ENCODE measurements around the gene MAGI1.
"Not testable (repeated sequence)": the region's sequence is repeated elsewhere in the genome, so short reads cannot be mapped to it uniquely, and the experiment has no call there.

Gene MAGI1

GRCh38 chr3:66038384-66038725, 363 bp downstream of the MAGI1 start:
- no peak for DNase-seq

DNA sequence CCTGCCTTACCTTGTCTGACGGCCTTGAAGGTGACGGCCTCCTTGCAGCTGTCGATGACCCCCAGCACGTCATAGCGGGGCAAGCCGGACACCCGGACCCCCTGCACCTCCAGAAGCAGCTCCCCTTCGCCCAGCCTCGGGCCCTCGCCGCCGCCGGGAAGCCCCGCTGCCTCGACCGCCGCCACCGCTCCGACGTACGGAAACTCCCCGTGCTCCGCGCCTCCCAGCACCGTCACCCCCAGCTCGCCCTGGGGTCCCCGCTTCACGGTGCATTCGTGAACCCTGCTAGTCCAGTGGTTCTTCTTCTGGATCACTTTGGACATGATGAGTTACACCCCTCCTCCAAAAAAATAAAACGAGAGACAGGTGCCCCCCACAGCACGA, 740 bp downstream of the MAGI1 start:
- DNase-seq: no peak

DNA sequence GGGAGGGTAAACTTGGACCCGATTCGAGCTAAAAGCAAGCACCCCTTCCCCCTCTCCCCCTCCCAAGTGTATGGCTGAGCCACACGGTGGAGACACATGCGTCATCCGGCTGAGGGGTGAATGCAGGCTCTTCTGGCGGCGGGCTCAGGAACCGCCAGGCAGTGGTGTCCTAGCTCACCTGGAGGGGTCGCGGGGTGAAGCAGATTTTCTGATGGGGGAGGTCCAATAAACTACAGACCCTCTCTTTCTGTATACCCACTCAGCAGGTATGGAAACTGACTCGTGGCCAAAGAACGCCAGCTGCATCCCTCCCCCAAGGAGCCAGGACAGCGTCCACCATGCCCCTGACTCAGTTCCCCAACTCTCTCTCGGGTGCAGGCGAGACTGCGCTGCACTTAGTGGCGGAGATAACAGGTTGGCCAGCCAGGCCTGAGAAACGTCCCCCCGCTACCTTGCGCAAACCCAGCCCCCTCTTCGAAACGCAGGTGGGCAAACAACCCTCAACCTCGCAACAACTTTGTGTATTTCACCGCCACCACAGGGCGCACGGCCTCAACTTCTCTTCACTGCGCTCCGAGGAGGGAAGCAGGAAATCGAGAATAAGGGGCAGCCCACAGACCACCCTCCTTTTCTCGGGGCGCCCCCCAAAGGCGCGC, 1.3 kb downstream of the MAGI1 start:
- peak; percentile 10 to 54 for DNase-seq

DNA sequence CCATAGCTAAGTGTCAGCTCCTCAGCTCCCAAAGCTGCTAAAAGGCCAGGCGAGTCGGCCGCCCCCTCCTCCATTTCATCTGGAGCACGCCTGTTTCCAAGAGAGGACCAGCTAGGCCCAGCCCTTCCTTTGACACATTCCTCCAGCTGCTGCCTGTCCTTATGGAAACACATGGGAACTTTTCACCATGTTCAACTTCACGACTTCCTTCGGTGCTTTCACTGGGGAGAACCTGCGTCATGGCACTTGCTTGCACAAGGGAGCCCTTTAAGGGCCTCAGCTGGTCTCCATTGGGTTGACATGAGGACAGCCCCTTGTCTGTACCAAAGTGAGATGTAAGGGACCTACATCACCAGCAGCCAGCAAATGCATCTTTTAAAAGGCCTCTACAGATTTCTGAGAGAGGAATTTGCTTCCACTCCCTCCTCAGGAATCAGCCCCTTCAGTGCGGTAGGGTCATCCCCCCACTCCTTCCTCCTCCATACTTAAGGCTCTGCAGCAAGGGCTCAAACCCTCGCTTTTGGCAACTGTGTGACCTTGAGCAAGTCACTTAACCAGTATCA, 2.1 kb downstream of the MAGI1 start:
- no peak for DNase-seq

DNA sequence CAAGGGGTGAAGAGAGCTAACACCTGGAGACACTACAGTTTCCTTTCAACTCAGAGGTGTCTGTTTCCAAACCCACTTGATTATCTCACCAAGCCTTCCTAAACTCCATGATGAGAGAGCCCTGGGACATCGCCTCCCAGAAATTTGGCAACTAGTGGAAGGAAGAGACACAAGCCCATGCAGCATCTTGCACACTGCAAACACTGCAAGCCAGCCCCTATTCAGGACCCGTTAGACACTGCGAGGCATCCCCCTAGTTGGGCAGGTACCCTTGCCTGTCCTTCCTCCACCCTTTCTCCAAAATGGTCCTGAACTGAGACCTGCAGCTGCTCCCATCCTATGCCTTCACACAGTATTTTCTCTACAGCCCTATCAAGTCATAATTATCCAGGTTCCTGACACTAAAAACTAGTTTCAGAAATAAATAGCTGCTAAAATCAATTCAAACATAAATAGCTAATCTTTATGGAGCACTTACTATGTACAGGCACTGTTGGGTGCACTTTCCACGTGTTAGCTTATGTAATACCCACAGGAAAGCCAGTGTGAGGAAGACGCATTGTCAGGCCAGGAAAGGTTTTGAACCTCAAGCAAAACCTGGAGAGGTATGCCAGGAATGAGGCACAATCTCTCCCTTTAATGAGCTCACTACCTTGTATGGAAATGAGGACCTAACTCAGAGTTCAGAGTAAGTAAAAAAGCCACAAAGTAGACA, 2.8 kb downstream of the MAGI1 start:
- peak; percentile 4 to 25 for DNase-seq

DNA sequence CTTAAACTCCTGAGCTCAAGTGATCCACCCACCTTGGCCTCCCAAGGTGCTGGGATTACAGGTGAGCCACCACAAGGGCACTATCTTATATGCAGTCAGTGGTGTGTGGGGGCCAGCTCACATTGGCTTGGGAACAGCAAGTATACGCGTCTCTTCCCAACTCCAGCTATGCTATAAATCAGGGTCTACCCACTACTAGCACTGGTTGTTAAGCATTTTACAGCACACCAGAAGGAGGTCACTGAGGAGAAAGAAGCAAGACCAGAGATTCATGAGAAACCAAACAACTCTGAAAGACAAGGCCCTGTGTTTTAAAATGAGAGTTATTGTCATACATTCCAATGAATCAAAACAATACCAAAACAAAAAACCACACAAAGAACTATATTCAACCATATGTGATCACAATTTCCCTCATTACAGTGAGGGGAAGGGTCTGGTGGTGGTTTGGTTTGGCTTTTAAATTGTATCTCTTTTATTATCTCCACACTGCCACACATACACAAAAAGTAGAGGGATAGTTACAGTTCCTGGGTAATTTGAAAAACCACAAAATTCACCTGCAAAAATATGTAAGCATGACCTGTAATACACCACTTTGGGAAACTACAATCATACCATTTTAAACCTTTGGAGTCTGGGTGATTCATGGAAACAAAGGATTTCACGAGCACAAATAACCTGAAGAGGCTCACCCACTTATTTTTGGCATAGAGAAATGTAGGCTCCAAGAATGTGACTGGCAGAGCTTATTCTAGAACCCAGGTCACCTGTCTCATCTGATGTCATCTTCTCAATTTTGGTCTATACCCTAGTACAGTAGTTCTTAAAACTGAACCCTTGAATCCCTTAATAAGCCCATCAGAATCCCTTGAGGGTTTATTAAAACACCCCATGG, 5.2 kb downstream of the MAGI1 start:
- no peak for DNase-seq

DNA sequence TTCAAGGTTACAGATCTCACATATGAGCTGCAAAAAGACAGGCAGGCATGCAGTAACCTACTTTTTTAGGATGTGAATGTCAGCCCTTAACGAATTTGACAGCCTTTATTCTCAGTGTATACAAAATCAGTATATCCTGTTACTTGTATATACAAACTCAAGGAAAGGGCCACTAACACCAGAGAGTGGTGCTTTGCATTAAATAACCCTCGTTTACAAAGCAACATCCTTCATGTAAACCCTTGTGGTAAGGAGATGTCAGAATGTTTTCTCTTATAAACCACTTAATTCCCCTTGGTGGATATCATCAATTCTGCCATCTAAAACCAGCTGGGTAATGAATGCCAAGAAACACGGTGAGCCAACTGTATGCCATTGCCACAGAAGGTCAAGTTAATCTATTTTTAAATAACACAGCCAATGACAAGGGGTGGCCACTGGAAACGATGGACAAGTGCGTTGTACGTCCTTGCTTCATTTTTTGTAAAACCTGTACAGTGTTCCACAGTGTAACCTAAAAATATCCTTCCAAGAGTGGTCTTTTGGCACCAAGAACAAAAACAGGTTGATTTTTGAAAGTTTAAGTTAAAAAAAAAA, 7.5 kb downstream of the MAGI1 start:
- no peak for DNase-seq

DNA sequence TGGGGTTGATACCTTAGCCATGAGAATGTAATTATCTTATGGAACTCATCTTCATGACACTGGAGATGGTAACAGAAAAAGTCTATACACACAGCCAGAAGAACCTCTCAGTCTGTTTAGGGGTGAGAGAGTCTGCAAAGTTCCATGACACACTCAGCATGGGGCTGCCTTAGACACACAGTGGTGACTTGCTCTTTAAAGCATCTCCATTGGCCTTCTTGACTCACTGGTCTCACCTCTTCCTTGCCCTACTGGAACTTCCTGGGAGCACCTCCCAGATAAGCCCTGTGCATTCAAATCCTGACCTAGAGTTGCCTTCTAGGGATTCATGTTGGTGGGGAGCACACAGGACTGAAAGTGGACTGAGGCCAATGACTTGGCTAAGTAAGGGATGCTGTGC, 9.3 kb downstream of the MAGI1 start:
- no peak for DNase-seq

GRCh38 chr3:66029014-66029413, 9.7 kb downstream of the MAGI1 start:
- no peak for DNase-seq

GRCh38 chr3:66028457-66028856, 10.3 kb downstream of the MAGI1 start:
- no peak for DNase-seq

- DNase-seq: not testable (repeated sequence)
These were observed 11.6 kb downstream of the MAGI1 start for GRCh38 chr3:66027099-66027498.

DNA sequence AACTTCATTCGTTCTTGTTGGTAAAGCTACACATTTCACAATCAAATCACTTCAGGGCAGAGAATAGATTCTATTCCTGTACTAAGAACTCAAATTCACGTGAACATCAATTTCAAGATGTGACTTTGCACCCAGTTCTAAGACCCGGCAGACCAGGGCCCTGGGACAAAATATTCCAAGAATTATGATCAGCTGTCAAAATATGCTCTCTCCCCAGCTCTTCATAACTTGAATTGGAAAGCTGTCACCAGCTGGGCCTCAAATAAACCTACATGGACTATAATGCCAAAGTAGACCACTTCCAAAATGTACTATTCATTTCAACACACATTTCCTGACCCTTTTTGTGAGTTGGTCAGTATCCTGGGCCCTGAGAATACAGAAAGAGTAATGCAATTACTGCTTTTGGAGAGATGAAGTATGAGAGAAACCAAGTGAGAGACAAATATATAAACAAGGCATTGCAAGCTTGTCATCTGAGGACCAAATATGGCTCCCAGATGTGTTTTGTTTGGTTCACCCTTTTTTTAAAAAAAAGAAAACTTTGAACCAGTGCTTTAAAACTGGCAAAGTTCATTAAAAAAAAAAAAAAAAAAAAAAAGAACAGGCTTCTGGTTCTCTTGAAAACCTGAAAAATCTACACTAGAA, 14.9 kb downstream of the MAGI1 start:
- no peak for DNase-seq

DNA sequence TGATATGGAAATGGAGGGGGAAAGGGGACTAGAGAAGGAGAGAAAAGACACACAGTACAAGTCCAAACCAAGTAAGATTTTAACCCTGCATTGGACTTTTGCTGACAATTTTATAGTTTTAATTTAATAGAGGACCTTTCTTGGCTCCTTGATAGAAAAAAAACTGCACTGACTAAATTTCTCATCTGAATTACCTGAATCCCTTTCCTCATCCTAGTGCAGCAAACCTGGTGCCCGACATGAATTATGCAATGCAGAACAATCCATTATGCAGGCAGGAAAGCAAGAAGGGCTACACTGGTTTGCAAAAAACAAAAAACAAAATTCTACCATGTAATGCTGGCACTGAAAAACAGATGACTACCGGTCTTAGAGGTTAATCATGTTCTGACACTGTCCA, 15.5 kb downstream of the MAGI1 start:
- DNase-seq: no peak

DNA sequence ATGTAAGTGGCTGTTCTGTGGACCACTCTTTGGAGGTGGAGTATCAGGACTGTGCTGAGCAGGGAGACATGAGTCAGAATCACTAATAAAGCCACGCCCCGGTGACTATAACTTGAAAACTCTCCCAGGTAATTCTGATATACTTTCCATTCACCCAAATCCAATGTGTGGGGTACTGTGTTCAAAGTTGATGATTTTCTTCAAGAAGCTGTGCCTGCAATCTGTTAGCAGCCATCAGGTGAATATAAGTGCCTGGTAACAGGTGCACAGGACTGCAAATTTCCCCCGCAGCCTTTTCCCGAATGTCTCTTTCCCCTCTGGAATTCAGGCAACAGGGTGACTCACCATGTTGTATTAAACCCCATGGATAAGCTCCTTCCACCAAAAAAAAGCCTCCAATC, 17.0 kb downstream of the MAGI1 start:
- DNase-seq: peak in 1 of 2 experiments; percentile 68

DNA sequence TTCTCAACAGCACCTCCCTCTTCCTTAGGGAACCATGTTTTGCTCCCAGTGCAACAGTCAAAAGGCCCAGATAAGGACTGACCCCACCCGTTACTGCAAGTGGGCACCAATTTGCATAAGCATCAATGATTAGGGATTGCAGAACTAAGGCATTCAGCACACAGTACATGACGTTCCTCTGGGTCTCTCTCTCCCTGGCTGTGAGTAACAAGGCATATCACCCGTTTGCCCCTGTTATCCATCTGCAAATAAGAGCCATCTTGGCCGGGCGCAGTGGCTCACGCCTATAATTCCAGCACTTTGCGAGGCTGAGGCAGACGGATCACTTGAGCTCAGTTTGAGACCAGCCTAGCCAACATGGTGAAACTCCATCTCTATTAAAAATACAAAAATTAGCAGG, 18.8 kb downstream of the MAGI1 start:
- DNase-seq: no peak

DNA sequence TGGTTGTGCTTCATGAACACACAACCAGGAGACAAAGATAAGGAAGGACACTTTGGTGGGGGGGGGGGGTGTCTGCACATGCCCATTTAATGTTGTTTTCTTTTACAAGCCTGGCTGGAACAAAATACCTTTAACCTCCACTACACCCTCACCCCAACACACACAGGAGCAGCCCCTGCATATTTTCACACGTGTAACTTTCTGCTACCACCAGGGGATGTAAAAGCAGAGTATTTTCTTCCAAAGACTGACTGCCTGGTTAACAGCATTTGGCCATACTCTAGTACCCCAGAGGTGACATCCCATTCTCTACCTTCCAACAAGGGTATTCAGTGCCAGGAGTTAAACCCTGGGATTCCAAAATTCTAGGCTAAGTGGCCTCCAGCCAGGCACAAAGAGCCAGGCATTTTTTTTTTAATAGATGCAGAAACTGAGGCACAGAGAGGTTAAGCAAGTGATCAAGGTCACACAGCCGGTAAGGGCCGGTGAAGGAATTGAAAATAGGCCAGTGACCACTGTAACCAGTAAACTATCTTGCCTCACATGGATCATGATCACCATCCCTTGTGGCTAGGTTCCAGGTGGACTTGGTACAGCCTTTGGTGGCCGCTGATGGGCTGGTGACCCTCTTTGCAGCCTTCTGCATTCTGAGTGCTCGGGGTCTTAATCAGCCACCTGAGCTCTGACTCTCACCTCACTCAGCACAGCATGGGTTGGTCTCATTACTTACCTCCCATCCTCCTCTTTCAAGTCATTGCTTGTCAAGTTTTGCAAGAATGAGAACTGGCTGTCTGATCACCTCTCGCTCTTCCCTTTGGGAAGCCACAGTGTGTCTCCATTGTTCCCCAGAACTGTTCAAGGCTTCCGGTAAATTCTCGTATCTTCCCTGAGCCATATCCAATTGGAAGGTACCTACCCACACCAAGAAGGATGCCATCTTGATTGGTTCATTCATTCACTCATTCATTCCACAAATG, 20.4 kb downstream of the MAGI1 start:
- no peak for DNase-seq

- no peak for DNase-seq
These were observed 21.1 kb downstream of the MAGI1 start for GRCh38 chr3:66017591-66017990.

DNA sequence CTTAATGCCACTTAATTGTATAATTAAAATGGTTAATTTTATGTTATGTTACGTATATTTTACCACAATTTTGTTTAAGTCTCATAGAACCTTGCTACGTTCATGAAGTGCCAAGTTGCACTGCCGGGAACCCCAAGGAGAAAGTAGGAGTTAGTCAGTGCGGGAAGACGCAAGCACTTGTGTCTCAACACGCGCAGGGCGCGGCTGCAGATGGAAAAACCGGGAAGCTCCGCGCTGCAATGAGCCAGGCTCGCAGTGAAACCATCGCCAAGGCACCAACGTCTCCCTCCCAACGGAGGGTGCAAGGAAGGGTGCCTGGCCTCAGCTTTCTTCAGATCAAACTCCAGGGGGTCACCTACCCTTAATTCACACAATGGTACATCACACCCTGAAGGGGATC, 21.6 kb downstream of the MAGI1 start:
- no peak for DNase-seq

DNA sequence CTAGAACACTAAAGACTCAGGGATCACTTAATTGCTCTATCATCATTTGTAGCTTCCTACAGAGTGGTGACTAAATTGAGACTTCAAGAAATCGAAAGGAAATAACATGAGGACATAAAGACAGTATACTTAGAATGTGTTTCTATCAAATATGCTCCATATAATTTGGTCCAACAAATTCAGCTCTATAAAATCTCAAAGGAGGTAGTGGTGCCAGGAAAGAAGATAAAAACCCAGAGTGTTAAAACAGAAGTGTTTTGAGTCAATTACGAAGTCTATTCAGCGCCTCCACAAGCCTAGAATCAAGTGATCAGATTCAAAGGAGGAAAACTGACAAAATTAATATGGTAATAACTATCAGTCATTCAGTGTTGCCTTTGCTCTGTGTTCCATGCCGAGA, 22.9 kb downstream of the MAGI1 start:
- DNase-seq: no peak

GRCh38 chr3:66014651-66015050, 24.1 kb downstream of the MAGI1 start:
- DNase-seq: no peak

DNA sequence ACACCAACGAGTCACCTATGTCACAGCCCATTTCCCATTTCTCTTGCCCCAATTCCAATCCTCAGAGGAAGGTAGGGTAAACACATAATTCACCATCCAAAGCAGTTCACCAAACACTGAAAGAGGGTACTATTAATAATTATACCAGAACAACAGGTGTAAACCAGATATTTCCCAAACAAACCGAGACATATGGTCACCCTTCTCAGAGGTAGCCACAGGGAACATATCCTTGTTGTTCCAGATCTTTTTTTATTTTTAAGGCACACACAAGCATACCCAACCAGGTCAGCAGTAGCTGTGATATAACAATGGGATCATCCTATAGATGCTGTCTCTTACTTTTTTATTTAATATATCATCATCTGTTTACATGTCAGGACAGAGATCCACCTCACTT, 24.7 kb downstream of the MAGI1 start:
- no peak for DNase-seq
